Panc1 (cell line): ENCODE data around the gene MEGF9. TPM values are rescaled to one million over a fixed set of nuclear protein-coding genes. Genes with fewer than 3 reads are reported as not detected.

Experiments
- ATAC-seq: fragments of 200-7000 bp; cut with Tn5 transposase; 2 replicates; pipeline ENCODE4 v1.9.1; 2020; ENCODE audit warnings: mild to moderate bottlenecking, moderate library complexity
- BruUV-seq: library from RNA; stranded (reverse); fragments of 400-500 nt; replicated peaks from 2 replicates; lab custom pipeline; 2021; lab: Mats Ljungman, UMichigan
- CTCF ChIA-PET: fragments of 300-600 bp; sonication (Branson Sonifier 250); formaldehyde crosslinking; loops from one replicate; lab custom pipeline; 2022; ENCODE audit warnings: antibody characterized with exemption; lab: Charles Lee
- POLR2A ChIA-PET: fragments of 300-600 bp; sonication (Branson Sonifier 250); formaldehyde crosslinking; loops from one replicate; lab custom pipeline; 2022; ENCODE audit warnings: antibody characterized with exemption; lab: Charles Lee
- DNase-seq: peaks from one replicate; pipeline ENCODE4 v3.0.0-alpha.2; 2010; ENCODE audit warnings: low read depth, low spot score
- H3K27ac ChIP-seq: 2 replicates; pipeline ENCODE4 v1.5.1; 2011; ENCODE audit warnings: mild to moderate bottlenecking, low read length, inconsistent platforms
- H3K27me3 ChIP-seq: fragments of 200-500 bp; sonication (Bioruptor generic); 2 replicates; pipeline ENCODE4 v1.6.0; 2014; ENCODE audit warnings: low read length, inconsistent platforms; ENCODE audit not compliant: control insufficient read depth, insufficient read depth
- H3K36me3 ChIP-seq: fragments of 200-500 bp; sonication (Bioruptor generic); 2 replicates; pipeline ENCODE4 v1.5.1; 2014; ENCODE audit warnings: inconsistent platforms, mild to moderate bottlenecking, low read length, moderate library complexity; ENCODE audit not compliant: control insufficient read depth, insufficient read depth
- H3K4me1 ChIP-seq: 2 replicates; pipeline ENCODE4 v1.5.1; 2011; ENCODE audit warnings: inconsistent platforms, mild to moderate bottlenecking, low read length, moderate library complexity; ENCODE audit not compliant: control insufficient read depth, insufficient read depth
- H3K4me3 ChIP-seq, 2 experiments: 2 replicates each; pipeline ENCODE4 v1.5.1; 2011 to 2012; ENCODE audit warnings: low read depth in 2 of 2, low read length in 2 of 2, mild to moderate bottlenecking in 2 of 2, inconsistent platforms in 1 of 2, moderate library complexity in 1 of 2
- H3K9me3 ChIP-seq: fragments of 200-500 bp; sonication (Bioruptor generic); 2 replicates; pipeline ENCODE4 v1.5.1; 2014; ENCODE audit warnings: low read depth, mild to moderate bottlenecking, inconsistent platforms, low read length, moderate library complexity; ENCODE audit not compliant: control insufficient read depth, insufficient read depth
- CTCF ChIP-seq: fragments of 450-650 bp; IDR thresholded peaks from 2 replicates; pipeline ENCODE4 v1.5.1; 2017; ENCODE audit warnings: mild to moderate bottlenecking
- POLR2AphosphoS5 ChIP-seq: IDR thresholded peaks from 2 replicates; pipeline ENCODE4 v1.6.1; 2012; ENCODE audit warnings: mild to moderate bottlenecking, low read depth, low read length, moderate library complexity
- REST ChIP-seq, 2 experiments: IDR thresholded peaks; 2 replicates each; pipeline ENCODE4 v1.6.1; 2011 to 2012; ENCODE audit warnings: low read depth in 2 of 2, control low read depth in 1 of 2, low read length in 1 of 2, mild to moderate bottlenecking in 1 of 2, moderate library complexity in 1 of 2; ENCODE audit not compliant: insufficient read depth in 1 of 2
- SIN3A ChIP-seq: IDR thresholded peaks from 2 replicates; pipeline ENCODE4 v1.6.1; 2012; ENCODE audit warnings: low read depth, mild to moderate bottlenecking, low read length, moderate library complexity, borderline replicate concordance; ENCODE audit not compliant: insufficient read depth
- TCF7L2 ChIP-seq: IDR thresholded peaks from 2 replicates; pipeline ENCODE4 v1.6.1; 2011; ENCODE audit warnings: mild to moderate bottlenecking, low read depth, low read length, inconsistent platforms
- in situ Hi-C: cut with HindIII; loops from 2 replicates; pipeline ENCODE4 v1.10.0; 2016; ENCODE audit warnings: low sequenced_read_pairs, low pct_unique_long_range_greater_than_20kb
- intact Hi-C: fragments of 100-400 bp; cut with micrococcal nuclease; formaldehyde crosslinking; loops from one replicate; pipeline ENCODE4 v1.10.0; 2022; ENCODE audit not compliant: unreplicated experiment
- total RNA-seq: library from RNA; stranded (reverse); gene quantifications from one replicate; pipeline ENCODE4 v1.2.1, GENCODE V29; 2021; ENCODE audit not compliant: unreplicated experiment

The MEGF9 gene
- total RNA-seq, 1 experiment from 2014 or later, result 6.3 TPM

GRCh38 chr9:120579139-120580050 lies 134.9 kb downstream of the MEGF9 start:
- Histone ChIP-seq H3K36me3 (peaks cover 2% of the 10 kb centered on the region; the same call in 1 of the 2 replicates), H3K4me1 (peaks cover 3% of the 10 kb centered on the region; the same call in 1 of the 2 replicates), H3K9me3 (no peaks in the 10 kb centered on the region), H3K4me3 (peak overlapping the region; percentile 72 to 91), H3K27ac (peak overlapping the region; percentile 96), H3K27me3 (no peaks in the 10 kb centered on the region)
- intact Hi-C loops, result no loop called here
- in situ Hi-C loops, result no loop called here
- DNase-seq (no peak), ATAC-seq (peak; percentile 69)
- POLR2A ChIA-PET, result no interaction called here
- no peak for TF ChIP-seq REST (IDR thresholded peaks at IDR 0.05; ENCODE audit: insufficient read depth in 1 of 2, low read depth in 2 of 2, low read length in 1 of 2)
- TSS peak; percentile 69 for BruUV-seq
- CTCF ChIA-PET, result no interaction called here

GRCh38 chr9:120574473-120574872 lies 139.8 kb downstream of the MEGF9 start:
- H3K4me1 ChIP-seq, result peaks cover 3% of the 10 kb centered on the region; the same call in 1 of the 2 replicates
- intact Hi-C loops (no loop called here), in situ Hi-C loops (no loop called here)
- H3K27me3 ChIP-seq, result no peaks in the 10 kb centered on the region
- H3K9me3 ChIP-seq, result no peaks in the 10 kb centered on the region
- no TSS peak for BruUV-seq
- peaks cover 2% of the 10 kb centered on the region; the same call in 1 of the 2 replicates for H3K36me3 ChIP-seq
- ChIA-PET POLR2A (no interaction called here), CTCF (no interaction called here)
- H3K4me3 ChIP-seq, result no peak overlapping the region
- H3K27ac ChIP-seq, result no peak overlapping the region
- no peak for DNase-seq
- TF ChIP-seq REST (IDR thresholded peaks at IDR 0.05; ENCODE audit: insufficient read depth in 1 of 2, low read depth in 2 of 2, low read length in 1 of 2) (no peak), SIN3A (no peak), TCF7L2 (no peak), CTCF (no peak), POLR2AphosphoS5 (no peak)
- ATAC-seq, result no peak
